GM18511 (cell line): ENCODE measurements around the gene CFAP90.
A peak's percentile ranks its signal among the peaks of the same experiment; 100 is the strongest.

Source experiments
- ATAC-seq: cut with Tn5 transposase; IDR thresholded peaks from one replicate; pipeline ENCODE4 v1.9.1; 2021; ENCODE audit warnings: mild to moderate bottlenecking, moderate library complexity; ENCODE audit not compliant: unreplicated experiment

Gene CFAP90, protein sequence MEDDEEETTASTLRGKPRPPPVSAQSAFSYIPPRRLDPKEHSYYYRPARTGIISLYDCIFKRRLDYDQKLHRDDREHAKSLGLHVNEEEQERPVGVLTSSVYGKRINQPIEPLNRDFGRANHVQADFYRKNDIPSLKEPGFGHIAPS

DNA sequence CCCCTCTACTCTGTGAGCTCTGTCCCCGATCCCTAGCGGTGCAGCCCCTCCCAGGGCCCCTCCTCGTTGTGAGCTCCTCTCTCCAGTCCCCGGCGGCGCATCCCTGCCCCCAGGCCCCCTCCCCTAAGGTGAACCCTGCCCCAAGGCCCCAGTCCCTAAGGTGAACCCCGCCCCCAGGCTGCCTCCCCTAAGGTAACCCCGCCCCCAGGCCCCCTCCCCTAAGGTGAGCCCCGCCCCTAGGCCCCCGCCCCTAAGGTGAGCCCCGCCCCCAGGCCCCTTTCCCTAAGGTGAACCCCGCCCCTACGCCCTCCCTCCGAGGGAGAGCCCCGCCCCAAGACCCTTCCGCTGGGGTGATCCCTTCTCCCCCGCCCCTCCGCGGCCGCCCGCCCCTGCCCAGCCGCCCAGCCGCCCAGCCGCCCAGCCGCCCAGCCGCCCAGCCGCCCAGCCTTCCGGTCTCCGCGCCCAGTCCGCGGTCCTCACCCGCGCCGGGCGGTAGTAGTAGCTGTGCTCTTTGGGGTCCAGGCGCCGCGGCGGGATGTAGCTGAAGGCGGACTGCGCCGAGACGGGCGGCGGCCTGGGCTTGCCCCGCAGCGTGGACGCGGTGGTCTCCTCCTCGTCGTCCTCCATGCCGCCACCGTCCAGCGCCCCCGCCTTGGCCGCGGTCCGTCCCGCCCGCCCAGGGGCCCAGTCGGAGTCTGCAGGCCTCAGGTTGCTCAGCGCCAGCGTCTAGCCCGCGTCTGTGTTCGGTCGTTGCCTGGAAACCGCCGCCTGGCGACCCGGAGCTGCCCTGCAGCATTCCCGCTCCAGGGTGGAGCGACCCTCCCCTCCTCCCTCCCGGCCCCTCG is at the start of gene CFAP90:
Gene CFAP90, minus strand, starts transcription at position 739 of the 845 bp plus-strand sequence. Its CDS starts 112 bp downstream, at position 627.
- ATAC-seq: no peak

DNA sequence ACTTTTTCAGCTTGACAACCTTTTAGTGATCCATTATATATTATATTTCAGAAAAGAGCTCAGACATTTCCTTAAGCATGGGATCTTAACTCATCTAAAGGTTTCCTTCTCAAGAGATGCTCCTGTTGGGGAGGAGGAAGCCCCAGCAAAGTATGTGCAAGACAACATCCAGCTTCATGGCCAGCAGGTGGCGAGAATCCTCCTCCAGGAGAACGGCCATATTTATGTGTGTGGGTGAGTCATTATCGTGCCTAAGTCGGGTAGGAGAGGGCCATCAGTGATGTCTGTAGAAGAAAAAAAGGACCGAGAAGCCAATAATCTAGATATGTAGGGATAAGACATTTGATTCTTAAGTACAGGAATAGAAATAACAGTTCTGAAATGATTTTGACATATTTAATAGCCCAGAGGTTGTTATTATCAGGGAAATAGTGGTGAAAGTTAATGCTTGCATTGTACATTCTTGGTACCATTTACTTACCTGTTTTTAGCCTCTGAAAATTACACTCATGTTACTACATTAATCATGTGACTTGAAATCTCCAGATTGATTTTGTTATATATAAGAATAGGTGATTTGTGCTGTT is 46.2 kb upstream of the CFAP90 start:
- peak; percentile 59 for ATAC-seq

DNA sequence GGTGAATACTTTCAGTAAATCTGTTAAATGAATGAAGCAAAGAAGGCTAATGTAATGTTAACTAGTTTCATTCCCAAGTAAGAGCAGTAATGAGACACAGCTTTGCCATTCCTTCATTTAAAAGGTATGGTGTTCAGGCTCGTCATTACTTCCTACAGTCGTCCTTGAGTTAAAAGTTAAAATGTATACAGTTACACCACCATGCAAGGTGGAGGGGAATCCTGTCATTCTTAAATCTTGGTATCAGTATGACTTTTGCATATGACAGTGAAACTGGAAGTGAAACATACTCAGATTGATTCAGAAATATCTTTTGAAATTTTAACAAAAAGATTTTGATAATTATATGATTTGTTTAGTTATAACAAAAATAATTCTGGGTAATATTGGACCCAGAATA is 43.9 kb upstream of the CFAP90 start:
- ATAC-seq: peak; percentile 94

DNA sequence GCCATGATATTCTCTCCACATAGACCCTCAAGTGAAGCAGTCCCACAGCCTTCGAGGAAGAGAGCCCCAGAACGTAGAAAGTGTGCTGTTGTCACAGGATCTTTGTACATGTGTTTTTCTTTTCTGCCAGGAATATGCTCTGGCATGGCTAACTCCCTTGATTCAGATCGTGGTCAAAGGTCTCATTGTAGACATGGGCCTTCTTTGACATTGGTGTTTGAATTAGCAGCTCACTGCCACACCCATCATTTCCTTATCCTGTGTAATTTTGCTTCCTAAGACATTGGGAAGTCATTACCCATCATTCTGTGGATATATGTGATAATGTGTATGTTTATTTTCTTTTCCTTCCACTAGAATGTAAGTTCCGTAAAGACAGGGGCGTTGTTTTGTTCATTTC is 43.5 kb upstream of the CFAP90 start:
- no peak for ATAC-seq

DNA sequence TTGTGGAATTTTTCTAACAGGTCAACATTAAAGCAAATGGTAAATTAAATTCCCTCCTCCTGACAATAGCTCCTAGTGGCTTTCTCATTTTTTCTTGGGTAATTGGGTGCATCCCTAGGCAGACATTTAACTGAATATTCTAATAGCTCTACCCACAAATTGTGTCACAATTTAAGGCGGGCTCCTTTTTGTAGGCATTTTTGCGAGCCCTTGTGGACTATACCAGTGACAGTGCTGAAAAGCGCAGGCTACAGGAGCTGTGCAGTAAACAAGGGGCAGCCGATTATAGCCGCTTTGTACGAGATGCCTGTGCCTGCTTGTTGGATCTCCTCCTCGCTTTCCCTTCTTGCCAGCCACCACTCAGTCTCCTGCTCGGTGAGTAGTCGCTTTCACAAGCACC is 38.0 kb upstream of the CFAP90 start:
- no peak for ATAC-seq

DNA sequence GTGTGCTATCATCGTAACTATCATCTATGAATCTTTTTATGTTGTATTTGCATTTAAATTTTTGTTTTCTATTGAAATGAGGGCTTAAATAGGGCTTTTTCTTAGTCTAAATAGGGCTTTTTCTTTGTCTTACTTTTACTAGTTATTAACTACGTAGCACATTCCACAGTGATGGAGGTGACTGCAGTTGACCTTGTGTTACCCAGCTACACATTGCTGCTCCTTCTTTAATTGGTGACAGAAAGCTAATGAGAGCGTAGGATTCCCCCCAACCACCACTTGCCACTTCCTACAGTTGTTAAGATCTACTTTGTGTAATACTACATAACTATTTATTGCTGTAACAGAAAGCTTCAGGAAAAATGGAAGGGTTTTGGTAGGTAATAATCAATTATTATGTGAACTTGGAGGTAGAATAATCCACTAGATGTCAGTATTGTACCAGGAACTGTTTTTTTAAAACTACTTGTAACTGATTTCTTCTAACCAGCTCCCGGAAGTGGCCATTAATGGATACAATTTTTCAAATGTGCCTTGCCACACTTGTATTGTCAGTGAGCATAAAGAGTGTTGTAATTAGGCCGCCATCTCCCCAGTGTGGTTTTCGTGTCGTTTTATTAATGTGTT is 36.0 kb upstream of the CFAP90 start:
- ATAC-seq: peak; percentile 85

DNA sequence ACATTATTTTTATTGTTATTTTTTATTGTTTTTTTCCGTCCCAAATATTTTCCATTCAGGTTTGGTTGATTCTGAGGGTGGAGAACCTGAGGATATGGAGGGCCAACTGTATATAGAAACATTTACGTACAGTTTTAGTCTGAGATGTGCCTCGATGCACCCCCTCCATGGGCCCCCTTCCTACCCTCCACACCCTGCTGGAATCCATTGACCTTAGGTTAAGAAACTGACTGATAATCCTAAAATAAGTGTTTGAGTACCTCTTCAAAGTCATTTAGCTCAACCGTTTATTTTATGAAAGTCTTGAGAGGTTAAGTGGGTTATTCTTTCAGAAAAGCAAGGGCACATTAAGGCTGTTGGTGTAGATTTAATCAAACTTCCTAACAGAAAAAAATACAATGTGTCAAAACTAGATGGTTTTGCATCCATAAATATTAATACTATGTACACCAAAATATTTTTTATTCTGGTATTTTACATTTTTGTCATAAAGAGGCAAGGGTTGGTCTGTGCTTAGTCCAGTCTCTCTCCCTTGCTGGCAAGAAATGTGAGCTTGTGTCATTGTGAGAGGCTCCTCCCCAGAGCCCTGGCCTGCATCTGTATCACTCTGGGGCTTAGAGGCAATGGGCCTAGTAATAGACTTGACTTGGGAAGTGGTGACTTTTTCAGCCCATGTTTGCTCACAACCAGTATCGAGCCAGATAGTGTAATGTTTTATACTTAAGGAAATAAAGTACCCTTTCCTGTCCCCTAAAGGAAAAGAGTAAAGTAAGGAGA is 33.7 kb upstream of the CFAP90 start:
- no peak for ATAC-seq

DNA sequence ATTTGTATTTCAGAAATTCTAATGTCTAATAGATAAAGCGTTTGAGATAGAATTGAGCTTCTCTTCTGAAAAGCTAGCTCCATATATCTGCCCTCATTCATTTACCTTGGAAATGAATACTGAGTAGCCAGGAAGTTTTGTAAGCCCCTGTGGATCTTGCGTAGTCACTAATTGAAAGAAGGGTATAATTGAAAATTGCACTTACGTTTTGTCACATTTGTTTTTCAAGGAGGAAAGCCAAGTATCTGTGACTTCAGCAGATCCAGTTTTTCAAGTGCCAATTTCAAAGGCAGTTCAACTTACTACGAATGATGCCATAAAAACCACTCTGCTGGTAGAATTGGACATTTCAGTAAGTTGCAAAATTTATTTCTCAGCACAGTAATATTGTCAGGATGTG is 32.0 kb upstream of the CFAP90 start:
- no peak for ATAC-seq

DNA sequence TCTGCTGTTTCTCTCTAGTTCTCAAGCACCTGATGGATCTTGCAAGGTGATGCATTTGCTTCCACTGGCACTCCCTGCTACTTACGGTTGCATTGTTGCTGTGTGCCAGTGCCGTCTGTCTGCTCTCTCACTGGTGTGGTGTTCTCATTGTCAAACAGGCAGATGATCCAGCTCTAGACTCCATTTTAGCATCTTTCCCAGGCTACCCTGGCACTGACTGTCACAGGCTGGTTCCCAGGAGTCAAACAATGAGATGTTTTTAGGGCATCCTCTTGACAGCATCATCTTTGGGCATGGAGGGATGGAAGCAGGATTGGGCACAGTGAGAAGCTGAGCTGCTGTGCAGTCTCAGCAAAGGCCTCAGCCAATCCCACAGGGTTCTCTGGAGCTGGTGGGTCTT is 30.9 kb upstream of the CFAP90 start:
- ATAC-seq: no peak

DNA sequence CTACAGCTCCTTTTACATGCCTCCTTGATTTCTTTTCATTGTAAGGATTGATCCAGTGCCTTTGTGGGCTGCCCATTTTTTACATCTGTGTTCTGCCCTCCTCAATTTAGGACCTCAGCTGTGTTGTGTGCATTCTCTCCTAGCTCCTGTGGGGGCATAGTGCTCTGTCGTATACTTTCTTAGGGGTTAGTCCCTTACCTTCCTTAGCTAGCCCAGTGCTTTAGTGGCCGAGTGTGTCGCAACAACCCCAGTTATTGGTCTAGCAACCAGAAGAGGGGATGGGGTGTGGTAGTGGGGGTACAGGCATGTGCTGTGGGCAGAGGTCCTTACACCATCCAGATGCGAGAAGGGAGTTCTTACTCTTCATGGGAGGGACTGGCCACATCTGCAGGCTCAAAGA is 30.2 kb upstream of the CFAP90 start:
- no peak for ATAC-seq

DNA sequence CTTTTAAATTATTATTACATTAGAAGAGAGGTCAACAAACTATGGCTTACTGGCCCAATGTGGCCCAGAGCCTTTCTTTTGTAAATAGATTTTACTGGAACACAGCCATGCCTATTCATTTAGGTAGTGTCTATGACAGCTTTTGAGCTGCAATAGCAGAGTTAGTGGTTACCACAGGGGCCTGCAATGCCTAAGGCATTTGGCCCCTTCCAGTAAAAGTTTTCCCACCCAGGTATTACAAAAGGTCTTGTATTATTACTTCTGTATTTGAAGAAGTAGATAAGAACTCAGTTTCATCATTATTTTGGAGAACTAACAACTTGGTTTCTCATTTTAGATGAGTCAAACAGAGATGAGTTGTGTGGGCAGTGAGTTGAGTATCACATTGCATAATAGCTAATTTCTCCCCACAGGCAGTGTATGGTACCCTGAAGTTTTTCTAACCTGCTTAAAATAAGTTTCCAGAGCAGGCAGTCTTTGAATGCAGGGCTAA is 27.5 kb upstream of the CFAP90 start:
- peak; percentile 97 for ATAC-seq

DNA sequence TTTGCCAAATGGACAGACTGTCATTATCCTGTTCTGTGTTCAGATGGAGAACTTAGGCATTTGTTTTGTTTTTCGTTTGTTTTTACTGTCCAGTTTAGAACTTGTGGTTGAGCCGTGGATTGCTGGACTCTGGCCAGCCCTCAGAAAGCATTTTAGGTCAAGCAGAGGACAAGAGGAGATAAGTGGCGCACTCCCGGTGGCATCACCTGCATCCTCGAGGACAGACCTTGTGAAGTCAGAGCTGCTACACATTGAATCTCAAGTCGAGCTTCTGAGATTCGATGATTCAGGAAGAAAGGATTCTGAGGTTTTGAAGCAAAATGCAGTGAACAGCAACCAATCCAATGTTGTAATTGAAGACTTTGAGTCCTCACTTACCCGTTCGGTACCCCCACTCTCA is 26.9 kb upstream of the CFAP90 start:
- no peak for ATAC-seq

DNA sequence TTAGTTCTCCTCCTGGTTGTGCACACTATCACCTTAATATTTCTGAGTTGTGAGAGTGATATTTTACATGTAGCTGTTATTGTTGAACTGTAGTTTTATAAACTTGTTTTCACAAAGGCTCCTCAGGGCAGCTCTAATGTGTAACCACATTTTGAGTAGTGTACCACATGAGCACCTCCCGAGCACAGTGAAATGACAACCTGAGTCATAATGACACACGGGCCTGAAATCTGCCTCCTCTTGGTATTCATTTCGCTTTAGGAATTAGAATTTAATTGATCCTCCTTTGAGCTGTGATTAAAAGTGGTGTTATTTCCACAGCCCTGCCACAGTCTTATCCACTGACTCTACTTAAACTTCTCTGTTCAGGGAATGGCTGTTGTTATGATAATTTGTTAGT is 25.9 kb upstream of the CFAP90 start:
- peak; percentile 57 for ATAC-seq

DNA sequence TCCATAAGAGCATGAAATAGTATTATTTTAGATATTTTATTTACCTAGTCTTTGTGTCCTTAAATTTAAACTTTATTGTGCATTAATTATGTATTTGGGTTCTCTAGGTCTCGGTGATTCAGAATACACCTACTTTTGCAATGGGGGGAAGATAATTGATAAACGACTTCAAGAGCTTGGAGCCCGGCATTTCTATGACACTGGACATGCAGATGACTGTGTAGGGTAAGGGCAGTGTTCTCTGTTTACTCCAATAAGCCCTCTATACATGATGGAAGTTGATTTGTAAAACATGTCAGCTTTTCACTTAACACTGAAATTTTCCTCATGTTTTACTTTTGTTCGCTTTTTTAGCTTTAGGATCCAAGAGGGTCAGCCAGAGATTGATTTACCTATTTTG is 24.2 kb upstream of the CFAP90 start:
- ATAC-seq: no peak

DNA sequence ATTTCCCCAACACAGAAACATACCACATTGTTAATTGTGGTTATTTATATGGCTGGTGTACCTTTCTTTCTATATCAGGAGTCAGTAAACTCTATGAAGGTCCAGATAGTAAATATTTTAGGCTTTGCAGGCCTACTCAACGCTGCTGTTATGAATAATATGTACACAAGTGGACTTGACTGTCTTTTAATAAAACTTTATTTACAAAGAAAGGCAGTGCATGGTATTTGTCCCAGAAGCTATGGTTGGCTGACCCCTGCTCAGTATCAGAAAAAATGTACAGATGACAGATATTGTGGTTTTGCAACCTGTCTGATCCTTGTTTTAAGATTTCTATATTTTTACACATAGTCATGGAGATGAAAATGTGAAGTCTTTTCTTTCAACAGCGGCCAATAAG is 23.7 kb upstream of the CFAP90 start:
- no peak for ATAC-seq

DNA sequence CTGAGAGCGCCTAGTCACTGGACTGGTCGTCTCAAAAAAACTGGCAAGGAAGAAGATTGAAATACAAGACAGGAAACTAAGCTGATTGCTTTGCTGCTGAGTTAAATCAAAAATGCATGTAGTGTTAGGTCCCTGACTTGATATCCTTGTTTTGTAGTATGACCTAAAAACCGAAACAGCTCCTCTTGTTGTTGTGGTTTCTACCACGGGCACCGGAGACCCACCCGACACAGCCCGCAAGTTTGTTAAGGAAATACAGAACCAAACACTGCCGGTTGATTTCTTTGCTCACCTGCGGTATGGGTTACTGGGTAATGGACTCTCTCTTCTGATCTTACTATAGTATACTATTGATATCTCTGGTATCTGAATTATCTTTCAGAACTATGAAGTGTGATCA is 22.3 kb upstream of the CFAP90 start:
- no peak for ATAC-seq

DNA sequence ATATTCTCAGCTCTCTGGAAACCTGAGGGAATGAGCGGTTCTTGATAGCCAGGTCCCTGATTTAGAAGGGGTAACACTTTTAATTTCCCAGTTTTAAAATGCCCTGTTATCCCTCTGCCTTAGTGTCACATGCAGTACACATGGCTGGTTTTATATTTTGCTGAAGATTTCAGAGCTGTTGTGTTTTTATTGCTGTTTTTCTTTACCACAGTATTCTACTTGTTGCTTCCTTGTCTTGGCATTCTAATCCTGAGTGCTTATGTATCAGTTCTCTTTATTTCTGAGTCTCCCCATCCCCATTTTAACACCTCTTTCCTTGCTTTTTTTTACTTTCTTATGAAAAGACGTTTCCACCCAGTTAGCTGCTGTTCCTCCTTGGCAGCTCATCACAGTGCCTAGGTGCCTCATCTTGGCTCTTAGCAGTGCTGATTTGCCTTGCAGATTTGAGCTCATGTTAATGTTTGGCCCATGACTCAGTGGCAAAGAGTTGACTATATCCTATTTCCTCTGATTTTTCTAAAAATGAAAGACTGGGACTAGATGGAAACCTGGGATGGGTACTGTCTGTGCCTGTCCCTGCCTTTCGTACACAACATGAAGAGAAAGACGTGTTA is 21.7 kb upstream of the CFAP90 start:
- no peak for ATAC-seq

DNA sequence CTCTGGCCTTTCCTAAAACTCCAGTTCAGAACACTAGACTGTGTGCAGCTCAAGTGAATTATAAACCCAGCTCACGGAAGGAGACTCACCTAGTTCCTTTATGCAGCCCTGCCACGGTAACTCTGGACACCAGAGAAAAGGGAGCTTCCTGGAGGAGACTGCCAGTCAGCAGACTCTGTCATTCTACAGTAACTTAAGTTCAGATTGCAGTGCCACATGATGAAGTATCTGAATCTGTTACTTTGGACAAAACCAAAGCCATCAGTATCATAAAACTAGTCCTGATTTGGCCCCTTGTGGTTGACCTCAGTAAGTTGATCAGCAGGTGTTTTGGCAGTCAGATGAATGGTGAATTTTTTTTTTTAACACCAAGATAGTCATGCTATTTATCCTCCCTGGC is 20.7 kb upstream of the CFAP90 start:
- ATAC-seq: no peak

DNA sequence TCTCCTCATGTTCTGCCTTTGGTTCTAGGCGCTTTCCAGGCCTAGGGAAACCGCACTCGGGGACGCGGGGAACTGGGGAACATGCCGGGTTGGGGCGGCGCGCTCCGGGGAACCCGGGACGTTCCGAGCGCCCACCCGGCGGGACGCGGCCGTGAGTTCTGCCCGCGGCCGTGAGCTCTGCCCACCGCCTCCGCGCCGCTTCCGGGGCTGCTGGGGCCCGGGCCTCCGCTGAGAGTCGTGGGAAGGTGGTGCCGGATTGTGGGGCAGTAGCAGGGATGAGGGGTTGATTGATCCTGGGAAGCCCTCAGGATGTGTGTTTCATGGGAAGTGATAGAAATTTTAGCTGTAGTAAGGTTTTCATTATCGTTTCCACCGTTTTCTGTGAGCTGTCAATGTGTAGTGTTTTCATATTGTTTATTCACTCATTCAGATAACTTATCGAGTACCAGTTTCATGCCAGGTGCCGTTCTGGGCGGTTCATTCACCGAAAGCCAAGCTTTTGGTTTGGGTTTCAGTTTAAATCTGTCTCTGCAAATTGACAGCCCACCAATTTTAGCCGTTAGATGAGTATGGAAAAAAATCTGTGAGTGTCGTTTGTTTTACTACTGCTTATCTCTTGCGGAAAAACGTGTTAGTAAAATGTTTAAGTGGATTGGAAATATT is 18.7 kb upstream of the CFAP90 start:
- peak; percentile 41 for ATAC-seq
